NCI-H2107 treated with DMSO at 0.1 percent for 48 hours (cell line): ENCODE data around the gene SORCS2.
"Not testable (repeated sequence)": the region's sequence is repeated elsewhere in the genome, so short reads cannot be mapped to it uniquely, and the experiment has no call there.

Source experiments
- DNase-seq: peaks from one replicate; lab custom pipeline; 2025; ENCODE audit not compliant: unreplicated experiment; lab: John Stamatoyannopoulos, UW

SORCS2 gene

GRCh38 chr4:7199129-7199725 is 6.9 kb downstream of the SORCS2 start:
- no peak for DNase-seq

GRCh38 chr4:7199771-7200441 is 7.6 kb downstream of the SORCS2 start:
- DNase-seq = no peak

- no peak for DNase-seq
Measured at GRCh38 chr4:7200801-7201200, 8.5 kb downstream of the SORCS2 start.

GRCh38 chr4:7201420-7202305 is 9.3 kb downstream of the SORCS2 start:
- DNase-seq = no peak

- DNase-seq = no peak
Measured at GRCh38 chr4:7202411-7202810, 10.1 kb downstream of the SORCS2 start.

- DNase-seq = no peak
Measured at GRCh38 chr4:7204656-7205387, 12.5 kb downstream of the SORCS2 start.

- no peak for DNase-seq
Measured at GRCh38 chr4:7206385-7206784, 14.0 kb downstream of the SORCS2 start.

GRCh38 chr4:7206911-7207567 is 14.7 kb downstream of the SORCS2 start:
- no peak for DNase-seq

- no peak for DNase-seq
Measured at GRCh38 chr4:7207628-7208231, 15.4 kb downstream of the SORCS2 start.

GRCh38 chr4:7208509-7209451 is 16.4 kb downstream of the SORCS2 start:
- DNase-seq = no peak

GRCh38 chr4:7209699-7210098 is 17.4 kb downstream of the SORCS2 start:
- DNase-seq = no peak

GRCh38 chr4:7210824-7211223 is 18.5 kb downstream of the SORCS2 start:
- no peak for DNase-seq

GRCh38 chr4:7212101-7212674 is 19.9 kb downstream of the SORCS2 start:
- no peak for DNase-seq

- DNase-seq = no peak
Measured at GRCh38 chr4:7212921-7213320, 20.6 kb downstream of the SORCS2 start.

GRCh38 chr4:7213807-7214206 is 21.5 kb downstream of the SORCS2 start:
- no peak for DNase-seq

GRCh38 chr4:7214359-7214758 is 22.0 kb downstream of the SORCS2 start:
- no peak for DNase-seq

- DNase-seq = not testable (repeated sequence)
Measured at GRCh38 chr4:7215187-7215586, 22.8 kb downstream of the SORCS2 start.

- no peak for DNase-seq
Measured at GRCh38 chr4:7217039-7217438, 24.7 kb downstream of the SORCS2 start.
